ENCODE results near the gene RAPGEFL1.
A peak's percentile ranks its signal among the peaks of the same experiment; 100 is the strongest.
"Not testable (repeated sequence)": the region's sequence is repeated elsewhere in the genome, so short reads cannot be mapped to it uniquely, and the experiment has no call there.

RAPGEFL1 gene

GRCh38 chr17:40218740-40219593 is 41.7 kb downstream of the RAPGEFL1 start, which contains the start of gene WIPF2:
TSS of gene WIPF2 (plus strand) at chr17:40219304. CDS start at chr17:40256460, 37,156 bp downstream.
- Histone ChIP-seq H3K9me3 (ENCODE audit: control insufficient read depth, low read length) (no peaks in the 10 kb centered on the region), H3K27me3 (ENCODE audit: control insufficient read depth, insufficient read depth, low read length) (no peaks in the 10 kb centered on the region), H3K36me3 (ENCODE audit: control insufficient read depth, insufficient read depth, low read length) (no peaks in the 10 kb centered on the region), H3K9ac (ENCODE audit: low read length) (peak within 1 kb of the TSS; percentile 84), H3K4me1 (ENCODE audit: control insufficient read depth, insufficient read depth, low read length) (peaks cover 29% of the 10 kb centered on the region), H3K4me3 (ENCODE audit: low read length) (peak within 1 kb of the TSS; percentile 78)

- peak overlapping the region; percentile 77 for H3K4me3 ChIP-seq (ENCODE audit: low read length)
- peak overlapping the region; percentile 84 for H3K9ac ChIP-seq (ENCODE audit: low read length)
Measured at GRCh38 chr17:40219594-40220338, 42.5 kb downstream of the RAPGEFL1 start.

GRCh38 chr17:40224718-40225550 is 47.7 kb downstream of the RAPGEFL1 start:
- no peak overlapping the region for H3K4me3 ChIP-seq (ENCODE audit: low read length)
- peaks cover 32% of the 10 kb centered on the region for H3K4me1 ChIP-seq (ENCODE audit: control insufficient read depth, insufficient read depth, low read length)
- H3K9me3 ChIP-seq (ENCODE audit: control insufficient read depth, low read length), result no peaks in the 10 kb centered on the region
- H3K27me3 ChIP-seq (ENCODE audit: control insufficient read depth, insufficient read depth, low read length), result no peaks in the 10 kb centered on the region
- H3K9ac ChIP-seq (ENCODE audit: low read length), result no peak overlapping the region
- H3K36me3 ChIP-seq (ENCODE audit: control insufficient read depth, insufficient read depth, low read length), result no peaks in the 10 kb centered on the region

More at GRCh38 chr17:40219594-40220338, 42.5 kb downstream of the RAPGEFL1 start:
- H3K36me3 ChIP-seq (ENCODE audit: control insufficient read depth, insufficient read depth, low read length), result no peaks in the 10 kb centered on the region
- no peaks in the 10 kb centered on the region for H3K9me3 ChIP-seq (ENCODE audit: control insufficient read depth, low read length)
- no peaks in the 10 kb centered on the region for H3K27me3 ChIP-seq (ENCODE audit: control insufficient read depth, insufficient read depth, low read length)
- peaks cover 35% of the 10 kb centered on the region for H3K4me1 ChIP-seq (ENCODE audit: control insufficient read depth, insufficient read depth, low read length)

DNA sequence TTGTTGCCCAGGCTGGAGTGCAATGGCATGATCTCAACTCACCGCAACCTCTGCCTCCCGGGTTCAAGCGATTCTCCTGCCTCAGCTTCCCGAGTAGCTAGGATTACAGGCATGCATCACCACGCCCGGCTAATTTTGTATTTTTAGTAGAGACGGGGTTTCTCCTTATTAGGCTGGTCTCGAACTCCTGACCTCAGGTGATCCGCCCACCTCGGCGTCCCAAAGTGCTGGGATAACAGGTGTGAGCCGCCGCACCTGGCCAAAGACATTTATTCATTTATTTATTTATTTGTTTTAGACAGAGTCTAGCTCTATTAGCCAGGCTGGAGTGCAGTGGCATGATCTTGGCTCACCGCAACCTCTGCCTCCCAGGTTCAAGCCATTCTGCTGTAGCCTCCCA is 51.9 kb downstream of the RAPGEFL1 start:
- H3K9ac ChIP-seq (ENCODE audit: low read length); H3K9me3 ChIP-seq (ENCODE audit: control insufficient read depth, low read length); H3K36me3 ChIP-seq (ENCODE audit: control insufficient read depth, insufficient read depth, low read length); H3K4me3 ChIP-seq (ENCODE audit: low read length); H3K27me3 ChIP-seq (ENCODE audit: control insufficient read depth, insufficient read depth, low read length): not testable (repeated sequence)
- peaks cover 17% of the 10 kb centered on the region for H3K4me1 ChIP-seq (ENCODE audit: control insufficient read depth, insufficient read depth, low read length)

DNA sequence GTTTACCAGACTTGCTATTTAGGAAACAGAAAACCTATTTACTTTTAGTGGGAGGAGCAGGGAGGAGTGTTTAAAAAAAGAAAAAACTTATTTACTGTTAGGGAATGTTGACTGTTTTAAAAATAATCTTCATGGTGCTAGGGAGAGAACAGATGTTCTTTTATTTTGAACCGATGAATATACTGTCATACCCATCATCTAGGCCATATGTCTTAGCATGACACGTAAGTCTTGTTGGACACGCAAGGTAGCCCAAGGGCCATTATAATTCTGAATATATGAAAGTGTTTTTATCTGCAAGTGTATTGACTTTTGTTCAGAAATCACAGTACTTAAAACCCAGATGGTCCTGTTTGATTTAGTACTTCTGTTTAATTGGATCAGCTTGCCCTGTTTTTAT is 53.4 kb downstream of the RAPGEFL1 start:
- H3K27me3 ChIP-seq (ENCODE audit: control insufficient read depth, insufficient read depth, low read length), result no peaks in the 10 kb centered on the region
- H3K9ac ChIP-seq (ENCODE audit: low read length), result no peak overlapping the region
- H3K36me3 ChIP-seq (ENCODE audit: control insufficient read depth, insufficient read depth, low read length), result no peaks in the 10 kb centered on the region
- H3K4me1 ChIP-seq (ENCODE audit: control insufficient read depth, insufficient read depth, low read length), result peaks cover 7% of the 10 kb centered on the region
- peak overlapping the region; percentile 6 for H3K4me3 ChIP-seq (ENCODE audit: low read length)
- H3K9me3 ChIP-seq (ENCODE audit: control insufficient read depth, low read length), result no peaks in the 10 kb centered on the region

DNA sequence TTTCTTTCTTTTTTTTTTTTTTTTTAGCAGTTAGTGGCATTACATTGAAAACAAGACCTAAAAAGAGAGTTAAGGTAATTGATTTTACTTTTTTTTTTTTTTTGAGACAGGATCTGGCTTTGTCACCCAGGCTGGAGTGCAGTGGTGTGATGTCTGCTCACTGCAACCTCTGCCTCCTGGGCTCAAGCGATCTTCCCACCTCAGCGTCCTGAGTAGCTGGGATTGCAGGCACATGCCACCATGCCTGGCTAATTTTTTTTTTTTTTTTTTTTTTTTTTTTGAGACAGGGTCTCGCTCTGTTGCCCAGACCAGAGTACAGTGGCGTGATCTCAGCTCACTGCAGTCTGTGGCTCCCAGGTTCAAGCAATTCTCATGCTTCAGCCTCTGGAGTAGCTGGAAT is 54.7 kb downstream of the RAPGEFL1 start:
- H3K9ac ChIP-seq (ENCODE audit: low read length); H3K27me3 ChIP-seq (ENCODE audit: control insufficient read depth, insufficient read depth, low read length); H3K4me1 ChIP-seq (ENCODE audit: control insufficient read depth, insufficient read depth, low read length); H3K4me3 ChIP-seq (ENCODE audit: low read length); H3K9me3 ChIP-seq (ENCODE audit: control insufficient read depth, low read length); H3K36me3 ChIP-seq (ENCODE audit: control insufficient read depth, insufficient read depth, low read length): not testable (repeated sequence)

- no peak overlapping the region for H3K4me3 ChIP-seq (ENCODE audit: low read length)
- no peaks in the 10 kb centered on the region for H3K4me1 ChIP-seq (ENCODE audit: control insufficient read depth, insufficient read depth, low read length)
- no peaks in the 10 kb centered on the region for H3K9me3 ChIP-seq (ENCODE audit: control insufficient read depth, low read length)
- H3K9ac ChIP-seq (ENCODE audit: low read length), result no peak overlapping the region
- H3K27me3 ChIP-seq (ENCODE audit: control insufficient read depth, insufficient read depth, low read length), result no peaks in the 10 kb centered on the region
- no peaks in the 10 kb centered on the region for H3K36me3 ChIP-seq (ENCODE audit: control insufficient read depth, insufficient read depth, low read length)
Measured at GRCh38 chr17:40241252-40241834, 64.1 kb downstream of the RAPGEFL1 start.

- Histone ChIP-seq H3K36me3 (ENCODE audit: control insufficient read depth, insufficient read depth, low read length) (no peaks in the 10 kb centered on the region), H3K27me3 (ENCODE audit: control insufficient read depth, insufficient read depth, low read length) (no peaks in the 10 kb centered on the region), H3K9ac (ENCODE audit: low read length) (no peak overlapping the region), H3K9me3 (ENCODE audit: control insufficient read depth, low read length) (no peaks in the 10 kb centered on the region), H3K4me1 (ENCODE audit: control insufficient read depth, insufficient read depth, low read length) (no peaks in the 10 kb centered on the region), H3K4me3 (ENCODE audit: low read length) (no peak overlapping the region)
Measured at GRCh38 chr17:40242774-40243173, 65.5 kb downstream of the RAPGEFL1 start.

- Histone ChIP-seq H3K36me3 (ENCODE audit: control insufficient read depth, insufficient read depth, low read length) (no peaks in the 10 kb centered on the region), H3K4me1 (ENCODE audit: control insufficient read depth, insufficient read depth, low read length) (no peaks in the 10 kb centered on the region), H3K4me3 (ENCODE audit: low read length) (no peak overlapping the region), H3K9ac (ENCODE audit: low read length) (no peak overlapping the region), H3K27me3 (ENCODE audit: control insufficient read depth, insufficient read depth, low read length) (no peaks in the 10 kb centered on the region), H3K9me3 (ENCODE audit: control insufficient read depth, low read length) (no peaks in the 10 kb centered on the region)
Measured at GRCh38 chr17:40243761-40244160, 66.5 kb downstream of the RAPGEFL1 start.

GRCh38 chr17:40244255-40244654 is 67.0 kb downstream of the RAPGEFL1 start:
- no peaks in the 10 kb centered on the region for H3K36me3 ChIP-seq (ENCODE audit: control insufficient read depth, insufficient read depth, low read length)
- no peak overlapping the region for H3K4me3 ChIP-seq (ENCODE audit: low read length)
- no peak overlapping the region for H3K9ac ChIP-seq (ENCODE audit: low read length)
- no peaks in the 10 kb centered on the region for H3K27me3 ChIP-seq (ENCODE audit: control insufficient read depth, insufficient read depth, low read length)
- no peaks in the 10 kb centered on the region for H3K9me3 ChIP-seq (ENCODE audit: control insufficient read depth, low read length)
- no peaks in the 10 kb centered on the region for H3K4me1 ChIP-seq (ENCODE audit: control insufficient read depth, insufficient read depth, low read length)
